HepG2 (cell line): Measurements from ENCODE around the gene STK24. TPM values are rescaled to one million over a fixed set of nuclear protein-coding genes. Genes with fewer than 3 reads are reported as not detected.

Source experiments
- ATAC-seq: fragments of 200-7000 bp; cut with Tn5 transposase; 3 replicates; pipeline ENCODE4 v1.9.1; 2020; ENCODE audit warnings: mild to moderate bottlenecking, moderate library complexity
- BruUV-seq: library from RNA; stranded (reverse); fragments of 400-500 nt; replicated peaks from 2 replicates; lab custom pipeline; 2021; lab: Mats Ljungman, UMichigan
- CTCF ChIA-PET: fragments of 300-600 bp; formaldehyde crosslinking; extraction: SDS; loops from one replicate; lab custom pipeline; 2021; ENCODE audit warnings: low total read pairs, inconsistent platforms, low intra/inter-chr PET ratio; lab: Yijun Ruan, JAX
- POLR2A ChIA-PET: fragments of 350-600 bp; sonication (Branson Sonifier 250); formaldehyde crosslinking; loops from one replicate; lab custom pipeline; 2020; ENCODE audit warnings: antibody characterized with exemption, inconsistent platforms; lab: Yijun Ruan, JAX
- DNase-seq: peaks from one replicate; pipeline ENCODE4 v3.0.0-alpha.2; 2015; ENCODE audit warnings: low spot score
- FAIRE-seq: peaks from 3 replicates; lab custom pipeline; 2011; peaks lifted over from hg19 to GRCh38; lab: Jason Lieb, UNC
- H2AFZ ChIP-seq: one replicate; pipeline ENCODE4 v1.6.1; 2011; ENCODE audit warnings: low read length, inconsistent platforms
- H3K27ac ChIP-seq: fragments of 300-600 bp; 3 replicates; pipeline ENCODE4 v1.8.0; 2011; ENCODE audit warnings: mixed run types, mild to moderate bottlenecking, mixed read lengths, low read length, inconsistent platforms; ENCODE audit not compliant: insufficient read depth; ENCODE audit errors: extremely low read length
- H3K27me3 ChIP-seq, 2 experiments: fragments of 200-600 bp in 1 of 2; 2 replicates in 1 of 2; 3 replicates in 1 of 2; pipeline versions ENCODE4 v1.6.0 to v1.8.0; 2011; ENCODE audit warnings: low read length in 2 of 2, mild to moderate bottlenecking in 2 of 2, moderate library complexity in 2 of 2, inconsistent platforms in 1 of 2; ENCODE audit not compliant: insufficient read depth in 2 of 2, control insufficient read depth in 1 of 2
- H3K36me3 ChIP-seq, 2 experiments: fragments of 200-600 bp in 1 of 2; replicated peaks in 1 of 2; 2 replicates in 1 of 2; 3 replicates in 1 of 2; pipeline versions ENCODE4 v1.5.1 to v1.8.0; 2011; ENCODE audit warnings: low read length in 2 of 2, inconsistent platforms in 1 of 2; ENCODE audit not compliant: insufficient read depth in 2 of 2, control insufficient read depth in 1 of 2
- H3K4me1 ChIP-seq: 2 replicates; pipeline ENCODE4 v1.5.1; 2012; ENCODE audit warnings: low read length, inconsistent platforms; ENCODE audit not compliant: insufficient read depth
- H3K4me2 ChIP-seq: 2 replicates; pipeline ENCODE4 v1.6.0; 2011; ENCODE audit warnings: low read depth, low read length, inconsistent platforms
- H3K4me3 ChIP-seq, 3 experiments: fragments of 200-600 bp in 1 of 3; sonication (generic), shearing (Covaris generic) in 1 of 3; replicated peaks in 1 of 3; 2 replicates each; pipeline ENCODE4 v1.5.1; 2011 to 2016; ENCODE audit warnings: low read length in 3 of 3, inconsistent platforms in 2 of 3, low read depth in 2 of 3, mild to moderate bottlenecking in 2 of 3, control low read depth in 1 of 3, mixed read lengths in 1 of 3; ENCODE audit not compliant: insufficient read depth in 1 of 3
- H3K79me2 ChIP-seq: one replicate; pipeline ENCODE4 v1.6.1; 2011; ENCODE audit warnings: low read length, inconsistent platforms; ENCODE audit not compliant: insufficient read depth
- H3K9ac ChIP-seq: 2 replicates; pipeline ENCODE4 v1.6.0; 2011; ENCODE audit warnings: mild to moderate bottlenecking, low read depth, low read length, inconsistent platforms; ENCODE audit not compliant: insufficient read depth
- H3K9me3 ChIP-seq: 2 replicates; pipeline ENCODE4 v1.5.1; 2012; ENCODE audit warnings: mild to moderate bottlenecking, low read length
- H4K20me1 ChIP-seq: 2 replicates; pipeline ENCODE4 v1.6.0; 2011; ENCODE audit warnings: inconsistent platforms, mild to moderate bottlenecking, low read length, moderate library complexity; ENCODE audit not compliant: insufficient read depth
- CENPBD1 ChIP-seq: sonication (generic); formaldehyde crosslinking; IDR thresholded peaks from 2 replicates; pipeline ENCODE4 v1.8.0; 2022; ENCODE audit warnings: missing genetic modification reagents, low read depth, mild to moderate bottlenecking, borderline replicate concordance
- HIC2 ChIP-seq: sonication (generic); formaldehyde crosslinking; IDR thresholded peaks from 2 replicates; pipeline ENCODE4 v1.9.0; 2022; ENCODE audit warnings: low read depth, missing genetic modification reagents
- HNRNPUL1 ChIP-seq: fragments of 200-400 bp; formaldehyde crosslinking; IDR thresholded peaks from 2 replicates; pipeline ENCODE4 v1.6.1; 2017; ENCODE audit warnings: low read depth, mild to moderate bottlenecking, low read length, moderate library complexity
- MAFF ChIP-seq: IDR thresholded peaks from 2 replicates; pipeline ENCODE4 v1.6.1; 2011; ENCODE audit warnings: low read depth, low read length, improper control_type of control experiment
- MXI1 ChIP-seq: IDR thresholded peaks from 3 replicates; pipeline ENCODE4 v1.6.1; 2012; ENCODE audit warnings: low read depth, low read length, inconsistent platforms, borderline replicate concordance
- PCBP1 ChIP-seq: fragments of 200-400 bp; formaldehyde crosslinking; IDR thresholded peaks from 2 replicates; pipeline ENCODE4 v1.6.1; 2017; ENCODE audit warnings: mild to moderate bottlenecking, low read depth, low read length, borderline replicate concordance
- SMYD3 ChIP-seq: sonication (generic); formaldehyde crosslinking; IDR thresholded peaks from 2 replicates; pipeline ENCODE4 v1.8.1; 2023; ENCODE audit warnings: mild to moderate bottlenecking, missing genetic modification reagents
- SRSF4 ChIP-seq: fragments of 200-400 bp; formaldehyde crosslinking; IDR thresholded peaks from one replicate; pipeline ENCODE4 v1.6.1; 2018; ENCODE audit warnings: mild to moderate bottlenecking, low read depth, low read length, moderate library complexity; ENCODE audit not compliant: poor library complexity, severe bottlenecking
- TBX3 ChIP-seq: fragments of 450-650 bp; IDR thresholded peaks from 2 replicates; pipeline ENCODE4 v1.6.1; 2017; ENCODE audit warnings: antibody characterized with exemption, mild to moderate bottlenecking, inconsistent platforms, borderline replicate concordance
- TCF7 ChIP-seq: sonication (generic); IDR thresholded peaks from 2 replicates; pipeline ENCODE4 v1.6.1; 2016; ENCODE audit warnings: antibody characterized with exemption, low read depth
- ZNF225 ChIP-seq: sonication (generic); formaldehyde crosslinking; IDR thresholded peaks from 2 replicates; pipeline ENCODE4 v1.4.0; 2020; ENCODE audit warnings: mild to moderate bottlenecking, missing genetic modification reagents
- ZNF547 ChIP-seq: sonication (generic); formaldehyde crosslinking; IDR thresholded peaks from 2 replicates; pipeline ENCODE4 v1.5.1; 2020; ENCODE audit warnings: mild to moderate bottlenecking, missing genetic modification reagents
- ZSCAN30 ChIP-seq: sonication (generic); formaldehyde crosslinking; IDR thresholded peaks from 2 replicates; pipeline ENCODE4 v1.5.0; 2020; ENCODE audit warnings: mild to moderate bottlenecking, missing genetic modification reagents
- whole genome bisulfite sequencing: methylation state at CpG from one replicate; pipeline ENCODE4 v1.1.6; 2017; ENCODE audit warnings: low lambda C conversion rate; 5-methylcytosine and 5-hydroxymethylcytosine counted together
- in situ Hi-C: cut with HindIII; loops from 2 replicates; pipeline ENCODE4 v1.10.0; 2017; ENCODE audit warnings: low pct_unique_long_range_greater_than_20kb; ENCODE audit not compliant: extremely low pct_ligation_motif_present
- intact Hi-C: fragments of 100-400 bp; cut with micrococcal nuclease; formaldehyde crosslinking; loops from one replicate; pipeline ENCODE4 v1.10.0; 2022; ENCODE audit not compliant: unreplicated experiment
- polyA plus RNA-seq, 8 experiments: library from polyadenylated mRNA; depleted of rRNA in 3 of 8; stranded (reverse) in 7 of 8; unstranded in 1 of 8; fragments of >200 nt; fragmentation: Illumina TruSeq in 4 of 8; extraction: Trizol in 4 of 8; gene quantifications; 2 replicates each; pipeline versions ENCODE4 v1.2.1 to v1.2.3, GENCODE V29; 2011 to 2016; ENCODE audit warnings: low read depth in 4 of 8, missing spikeins in 1 of 8, mixed read lengths in 1 of 8; ENCODE audit not compliant: insufficient read depth in 1 of 8
- total RNA-seq, 5 experiments: library from RNA; depleted of rRNA; stranded (reverse); fragments of >200 nt; fragmentation: Illumina TruSeq; extraction: Trizol; gene quantifications; 2 replicates each; pipeline ENCODE4 v1.2.3, GENCODE V29; 2016; ENCODE audit warnings: low read depth in 1 of 5

STK24 gene
- total and polyA plus RNA-seq, 2 of the 13 experiments (the other 11 are each of a cell fraction or from before 2014, with no cell fraction given), result 51.3 to 73.0 TPM

GRCh38 chr13:98406427-98406826 lies 170.5 kb downstream of the STK24 start:
- ATAC-seq, result no peak
- CTCF ChIA-PET, result no interaction called here
- intact Hi-C loops, result loop anchor here (10.0 kb wide), 1 partner anchor 262 kb away; the partner anchor contains the start of gene FARP1
- H3K4me2 ChIP-seq, result no peak overlapping the region
- no peak overlapping the region for H3K4me3 ChIP-seq
- H4K20me1 ChIP-seq, result no peaks in the 10 kb centered on the region
- H3K27ac ChIP-seq, result peak overlapping the region; percentile 38
- POLR2A ChIA-PET, result no interaction called here
- no TSS peak for BruUV-seq
- H3K4me1 ChIP-seq, result peaks cover 38% of the 10 kb centered on the region
- no peak overlapping the region for H2AFZ ChIP-seq
- H3K27me3 ChIP-seq, result no peaks in the 10 kb centered on the region
- TF ChIP-seq PCBP1, result no peak
- no peak for TF ChIP-seq CENPBD1 (CRISPR knock-in tag)
- TF ChIP-seq, all 625 proteins: peak for 0
- in situ Hi-C loops, result no loop called here
- Histone ChIP-seq H3K9ac (no peak overlapping the region), H3K9me3 (no peaks in the 10 kb centered on the region), H3K79me2 (no peaks in the 10 kb centered on the region), H3K36me3 (peaks cover 24 to 63% of the 10 kb centered on the region in 2 experiments)
- 99% methylated on average over 9 of the region's 9 CpGs for WGBS
- no peak for DNase-seq
- FAIRE-seq, result no peak

- Histone ChIP-seq H3K36me3 (peaks cover 22 to 61% of the 10 kb centered on the region in 2 experiments), H3K4me1 (peaks cover 38% of the 10 kb centered on the region), H3K27me3 (no peaks in the 10 kb centered on the region), H3K4me3 (no peak overlapping the region), H4K20me1 (no peaks in the 10 kb centered on the region), H2AFZ (no peak overlapping the region), H3K9me3 (no peaks in the 10 kb centered on the region), H3K27ac (peak overlapping the region; percentile 38), H3K9ac (no peak overlapping the region), H3K79me2 (no peaks in the 10 kb centered on the region), H3K4me2 (no peak overlapping the region)
- ChIA-PET CTCF (no interaction called here), POLR2A (no interaction called here)
- DNase-seq (peak; percentile 5), FAIRE-seq (no peak), ATAC-seq (peak; percentile 58)
- in situ Hi-C loops (no loop called here), intact Hi-C loops (loop anchor here (10.0 kb wide), 1 partner anchor 261 kb away; the partner anchor contains the start of gene FARP1)
- BruUV-seq, result TSS peak; percentile 1
- WGBS, result 62% methylated on average over 8 of the region's 8 CpGs
- TF ChIP-seq HNRNPUL1 (no peak), SRSF4 (no peak), ZNF547 (no peak), MAFF (peak; percentile 79), SMYD3 (no peak), ZNF225 (CRISPR knock-in tag) (no peak), TBX3 (peak; percentile 68), MXI1 (no peak), HIC2 (CRISPR knock-in tag) (no peak), TCF7 (0 out of 2 replicates have a peak, but pooled peaks have one; percentile 6), ZSCAN30 (CRISPR knock-in tag) (no peak)
Observed at GRCh38 chr13:98405690-98406344, 171.1 kb downstream of the STK24 start.
